HEK293 (cell line): ENCODE data around the gene PIGL.

Experiments
- CTCF ChIA-PET: fragments of 350-600 bp; formaldehyde crosslinking; extraction: SDS; loops from one replicate; lab custom pipeline; 2021; ENCODE audit warnings: antibody characterized with exemption; lab: Yijun Ruan, JAX
- POLR2A ChIA-PET: fragments of 300-600 bp; formaldehyde crosslinking; extraction: SDS; loops from one replicate; lab custom pipeline; 2020; ENCODE audit warnings: antibody characterized with exemption, inconsistent platforms; lab: Yijun Ruan, JAX
- H3K27ac ChIP-seq: fragments of 200-500 bp; sonication (Bioruptor generic); 2 replicates; pipeline ENCODE4 v1.5.1; 2014; ENCODE audit warnings: low read depth, low read length, control low read depth, inconsistent platforms; ENCODE audit errors: extremely low read depth
- H3K36me3 ChIP-seq, 2 experiments: fragments of 200-500 bp in 1 of 2; sonication (Bioruptor generic) in 1 of 2; 1 replicate in 1 of 2; 2 replicates in 1 of 2; pipeline ENCODE4 v1.5.1; 2014 to 2017; ENCODE audit warnings: inconsistent platforms in 2 of 2, low read length in 2 of 2; ENCODE audit not compliant: control insufficient read depth in 2 of 2, insufficient read depth in 1 of 2
- H3K4me1 ChIP-seq: fragments of 200-500 bp; sonication (Bioruptor generic); 2 replicates; pipeline ENCODE4 v1.5.1; 2014; ENCODE audit warnings: mild to moderate bottlenecking, low read length, inconsistent platforms; ENCODE audit not compliant: control insufficient read depth, insufficient read depth
- H3K4me3 ChIP-seq: 2 replicates; pipeline ENCODE4 v1.5.1; 2011; ENCODE audit warnings: low read depth, mild to moderate bottlenecking, control low read depth, low read length, moderate library complexity
- H3K9me3 ChIP-seq: fragments of 200-500 bp; sonication (Bioruptor generic); 2 replicates; pipeline ENCODE4 v1.5.1; 2014; ENCODE audit warnings: low read depth, low read length, inconsistent platforms; ENCODE audit not compliant: control insufficient read depth, insufficient read depth
- GLIS2 ChIP-seq: fragments of 450-650 bp; formaldehyde crosslinking; IDR thresholded peaks from 2 replicates; pipeline ENCODE4 v1.5.1; 2016; ENCODE audit warnings: missing biosample characterization, missing genetic modification characterization
- SP7 ChIP-seq: fragments of 450-650 bp; formaldehyde crosslinking; IDR thresholded peaks from 2 replicates; pipeline ENCODE4 v1.5.1; 2016; ENCODE audit warnings: missing biosample characterization, missing genetic modification characterization
- TCF7L2 ChIP-seq: IDR thresholded peaks from 2 replicates; pipeline ENCODE4 v1.6.1; 2011; ENCODE audit warnings: low read depth, mild to moderate bottlenecking, inconsistent platforms, low read length, moderate library complexity, borderline replicate concordance
- ZBTB1 ChIP-seq: fragments of 450-650 bp; formaldehyde crosslinking; IDR thresholded peaks from 2 replicates; pipeline ENCODE4 v1.5.1; 2016; ENCODE audit warnings: missing biosample characterization, missing genetic modification characterization
- ZFP3 ChIP-seq: fragments of 450-650 bp; formaldehyde crosslinking; IDR thresholded peaks from 2 replicates; pipeline ENCODE4 v1.5.1; 2016; ENCODE audit warnings: low read depth, missing biosample characterization, missing genetic modification characterization
- ZFP37 ChIP-seq: fragments of 450-650 bp; formaldehyde crosslinking; IDR thresholded peaks from 2 replicates; pipeline ENCODE4 v1.5.1; 2016; ENCODE audit warnings: missing biosample characterization, missing genetic modification characterization
- ZNF175 ChIP-seq: fragments of 450-650 bp; formaldehyde crosslinking; IDR thresholded peaks from 2 replicates; pipeline ENCODE4 v1.5.1; 2016; ENCODE audit warnings: missing biosample characterization, missing genetic modification characterization
- ZNF214 ChIP-seq: fragments of 450-650 bp; formaldehyde crosslinking; IDR thresholded peaks from 2 replicates; pipeline ENCODE4 v1.5.1; 2017; ENCODE audit warnings: missing biosample characterization, mild to moderate bottlenecking, missing genetic modification characterization, borderline replicate concordance
- ZNF302 ChIP-seq: fragments of 450-650 bp; formaldehyde crosslinking; IDR thresholded peaks from 2 replicates; pipeline ENCODE4 v1.5.1; 2016; ENCODE audit warnings: missing biosample characterization, missing genetic modification characterization, low read depth
- ZNF341 ChIP-seq: fragments of 450-650 bp; formaldehyde crosslinking; IDR thresholded peaks from 2 replicates; pipeline ENCODE4; 2016; ENCODE audit warnings: low read depth, missing biosample characterization, missing genetic modification characterization
- ZNF473 ChIP-seq: fragments of 450-650 bp; formaldehyde crosslinking; IDR thresholded peaks from 2 replicates; pipeline ENCODE4 v1.5.1; 2017; ENCODE audit warnings: missing biosample characterization, missing genetic modification characterization
- ZNF544 ChIP-seq: fragments of 450-650 bp; formaldehyde crosslinking; IDR thresholded peaks from 2 replicates; pipeline ENCODE4 v1.5.0; 2017; ENCODE audit warnings: missing biosample characterization, missing genetic modification characterization
- ZNF76 ChIP-seq: fragments of 450-650 bp; formaldehyde crosslinking; IDR thresholded peaks from 2 replicates; pipeline ENCODE4; 2016; ENCODE audit warnings: low read depth, missing biosample characterization, missing genetic modification characterization, borderline replicate concordance
- ZSCAN30 ChIP-seq: fragments of 450-650 bp; IDR thresholded peaks from 2 replicates; pipeline ENCODE4 v1.5.1; 2018; ENCODE audit warnings: missing biosample characterization, mild to moderate bottlenecking, missing genetic modification characterization, moderate library complexity
- TF ChIP-seq, protein P1 (sequence below): fragments of 450-650 bp; formaldehyde crosslinking; IDR thresholded peaks from 2 replicates; pipeline ENCODE4 v1.5.1; 2016; ENCODE audit warnings: missing biosample characterization, missing genetic modification characterization
- TF ChIP-seq, protein P2 (sequence below): fragments of 450-650 bp; IDR thresholded peaks from 2 replicates; pipeline ENCODE4 v1.5.1; 2018; ENCODE audit warnings: missing biosample characterization, missing genetic modification characterization
- TF ChIP-seq, protein P3 (sequence below): fragments of 450-650 bp; formaldehyde crosslinking; IDR thresholded peaks from 2 replicates; pipeline ENCODE4 v1.5.1; 2016; ENCODE audit warnings: missing biosample characterization, missing genetic modification characterization, borderline replicate concordance
- TF ChIP-seq, protein P4 (sequence below): fragments of 450-650 bp; formaldehyde crosslinking; IDR thresholded peaks from 2 replicates; pipeline ENCODE4 v1.5.1; 2016; ENCODE audit warnings: missing biosample characterization, missing genetic modification characterization

Gene PIGL

DNA sequence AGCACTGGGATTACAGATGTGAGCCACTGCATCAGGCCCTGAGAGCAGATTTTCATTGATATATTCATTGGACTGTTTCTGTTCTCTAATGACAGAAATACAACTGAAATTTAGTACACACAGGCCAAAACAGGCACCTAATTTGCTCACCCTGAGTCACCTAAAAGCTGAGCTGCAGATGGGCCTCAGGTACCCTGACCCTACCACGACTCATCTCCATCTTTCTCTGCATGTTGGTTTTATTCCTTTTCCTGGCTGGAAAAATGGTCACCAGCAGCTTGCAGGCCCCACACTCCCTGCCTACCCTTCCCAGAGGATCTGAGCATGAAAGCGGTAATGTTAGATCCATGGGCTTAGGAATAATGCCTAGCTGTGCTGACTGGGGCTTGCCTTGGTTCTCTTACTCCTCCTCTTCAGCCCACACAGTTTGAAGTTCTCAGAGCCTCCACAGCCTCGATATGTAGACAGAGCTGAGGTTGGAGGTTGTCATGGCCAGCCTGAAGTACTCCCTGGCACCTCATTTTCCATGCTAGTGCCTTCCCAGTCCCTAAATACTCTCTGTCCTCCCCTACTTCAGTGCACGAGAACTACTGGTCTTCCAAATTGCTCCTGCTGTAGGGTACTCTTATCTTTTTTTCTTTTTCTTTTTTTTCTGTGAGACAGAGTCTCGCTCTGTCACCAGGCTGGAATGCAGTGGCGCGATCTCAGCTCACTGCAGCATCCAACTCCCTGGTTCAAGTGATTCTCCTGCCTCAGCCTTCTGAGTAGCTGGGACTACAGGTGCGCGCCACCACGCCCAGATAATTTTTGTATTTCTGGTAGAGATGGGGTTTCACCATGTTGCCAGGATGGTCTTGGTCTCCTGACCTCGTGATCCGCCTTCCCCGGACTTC is 85.2 kb downstream of the PIGL start:
- Histone ChIP-seq H3K36me3 (peaks cover 5 to 16% of the 10 kb centered on the region in 2 experiments; a peak in 2 of 3 replicates), H3K4me3 (no peak overlapping the region), H3K4me1 (no peaks in the 10 kb centered on the region), H3K27ac (no peak overlapping the region), H3K9me3 (no peaks in the 10 kb centered on the region)
- TF ChIP-seq ZNF473 (tag by site-specific recombination) (no peak), GLIS2 (tag by site-specific recombination) (no peak), ZNF76 (tag by site-specific recombination) (no peak), TCF7L2 (no peak), ZNF302 (tag by site-specific recombination) (no peak), ZNF341 (tag by site-specific recombination) (no peak), ZBTB1 (tag by site-specific recombination) (no peak), ZSCAN30 (no peak), ZNF175 (tag by site-specific recombination) (no peak), ZNF544 (tag by site-specific recombination) (no peak), SP7 (tag by site-specific recombination) (no peak), ZFP37 (tag by site-specific recombination) (no peak), ZFP3 (no peak), ZNF214 (tag by site-specific recombination) (no peak)
- TF ChIP-seq, protein P1, sequence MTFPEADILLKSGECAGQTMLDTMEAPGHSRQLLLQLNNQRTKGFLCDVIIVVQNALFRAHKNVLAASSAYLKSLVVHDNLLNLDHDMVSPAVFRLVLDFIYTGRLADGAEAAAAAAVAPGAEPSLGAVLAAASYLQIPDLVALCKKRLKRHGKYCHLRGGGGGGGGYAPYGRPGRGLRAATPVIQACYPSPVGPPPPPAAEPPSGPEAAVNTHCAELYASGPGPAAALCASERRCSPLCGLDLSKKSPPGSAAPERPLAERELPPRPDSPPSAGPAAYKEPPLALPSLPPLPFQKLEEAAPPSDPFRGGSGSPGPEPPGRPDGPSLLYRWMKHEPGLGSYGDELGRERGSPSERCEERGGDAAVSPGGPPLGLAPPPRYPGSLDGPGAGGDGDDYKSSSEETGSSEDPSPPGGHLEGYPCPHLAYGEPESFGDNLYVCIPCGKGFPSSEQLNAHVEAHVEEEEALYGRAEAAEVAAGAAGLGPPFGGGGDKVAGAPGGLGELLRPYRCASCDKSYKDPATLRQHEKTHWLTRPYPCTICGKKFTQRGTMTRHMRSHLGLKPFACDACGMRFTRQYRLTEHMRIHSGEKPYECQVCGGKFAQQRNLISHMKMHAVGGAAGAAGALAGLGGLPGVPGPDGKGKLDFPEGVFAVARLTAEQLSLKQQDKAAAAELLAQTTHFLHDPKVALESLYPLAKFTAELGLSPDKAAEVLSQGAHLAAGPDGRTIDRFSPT (tag by site-specific recombination), result no peak
- TF ChIP-seq, protein P2, sequence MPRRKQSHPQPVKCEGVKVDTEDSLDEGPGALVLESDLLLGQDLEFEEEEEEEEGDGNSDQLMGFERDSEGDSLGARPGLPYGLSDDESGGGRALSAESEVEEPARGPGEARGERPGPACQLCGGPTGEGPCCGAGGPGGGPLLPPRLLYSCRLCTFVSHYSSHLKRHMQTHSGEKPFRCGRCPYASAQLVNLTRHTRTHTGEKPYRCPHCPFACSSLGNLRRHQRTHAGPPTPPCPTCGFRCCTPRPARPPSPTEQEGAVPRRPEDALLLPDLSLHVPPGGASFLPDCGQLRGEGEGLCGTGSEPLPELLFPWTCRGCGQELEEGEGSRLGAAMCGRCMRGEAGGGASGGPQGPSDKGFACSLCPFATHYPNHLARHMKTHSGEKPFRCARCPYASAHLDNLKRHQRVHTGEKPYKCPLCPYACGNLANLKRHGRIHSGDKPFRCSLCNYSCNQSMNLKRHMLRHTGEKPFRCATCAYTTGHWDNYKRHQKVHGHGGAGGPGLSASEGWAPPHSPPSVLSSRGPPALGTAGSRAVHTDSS (tag by site-specific recombination), result no peak
- TF ChIP-seq, protein P3, sequence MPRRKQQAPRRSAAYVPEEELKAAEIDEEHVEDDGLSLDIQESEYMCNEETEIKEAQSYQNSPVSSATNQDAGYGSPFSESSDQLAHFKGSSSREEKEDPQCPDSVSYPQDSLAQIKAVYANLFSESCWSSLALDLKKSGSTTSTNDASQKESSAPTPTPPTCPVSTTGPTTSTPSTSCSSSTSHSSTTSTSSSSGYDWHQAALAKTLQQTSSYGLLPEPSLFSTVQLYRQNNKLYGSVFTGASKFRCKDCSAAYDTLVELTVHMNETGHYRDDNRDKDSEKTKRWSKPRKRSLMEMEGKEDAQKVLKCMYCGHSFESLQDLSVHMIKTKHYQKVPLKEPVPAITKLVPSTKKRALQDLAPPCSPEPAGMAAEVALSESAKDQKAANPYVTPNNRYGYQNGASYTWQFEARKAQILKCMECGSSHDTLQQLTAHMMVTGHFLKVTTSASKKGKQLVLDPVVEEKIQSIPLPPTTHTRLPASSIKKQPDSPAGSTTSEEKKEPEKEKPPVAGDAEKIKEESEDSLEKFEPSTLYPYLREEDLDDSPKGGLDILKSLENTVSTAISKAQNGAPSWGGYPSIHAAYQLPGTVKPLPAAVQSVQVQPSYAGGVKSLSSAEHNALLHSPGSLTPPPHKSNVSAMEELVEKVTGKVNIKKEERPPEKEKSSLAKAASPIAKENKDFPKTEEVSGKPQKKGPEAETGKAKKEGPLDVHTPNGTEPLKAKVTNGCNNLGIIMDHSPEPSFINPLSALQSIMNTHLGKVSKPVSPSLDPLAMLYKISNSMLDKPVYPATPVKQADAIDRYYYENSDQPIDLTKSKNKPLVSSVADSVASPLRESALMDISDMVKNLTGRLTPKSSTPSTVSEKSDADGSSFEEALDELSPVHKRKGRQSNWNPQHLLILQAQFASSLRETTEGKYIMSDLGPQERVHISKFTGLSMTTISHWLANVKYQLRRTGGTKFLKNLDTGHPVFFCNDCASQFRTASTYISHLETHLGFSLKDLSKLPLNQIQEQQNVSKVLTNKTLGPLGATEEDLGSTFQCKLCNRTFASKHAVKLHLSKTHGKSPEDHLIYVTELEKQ, result no peak
- TF ChIP-seq, protein P4, sequence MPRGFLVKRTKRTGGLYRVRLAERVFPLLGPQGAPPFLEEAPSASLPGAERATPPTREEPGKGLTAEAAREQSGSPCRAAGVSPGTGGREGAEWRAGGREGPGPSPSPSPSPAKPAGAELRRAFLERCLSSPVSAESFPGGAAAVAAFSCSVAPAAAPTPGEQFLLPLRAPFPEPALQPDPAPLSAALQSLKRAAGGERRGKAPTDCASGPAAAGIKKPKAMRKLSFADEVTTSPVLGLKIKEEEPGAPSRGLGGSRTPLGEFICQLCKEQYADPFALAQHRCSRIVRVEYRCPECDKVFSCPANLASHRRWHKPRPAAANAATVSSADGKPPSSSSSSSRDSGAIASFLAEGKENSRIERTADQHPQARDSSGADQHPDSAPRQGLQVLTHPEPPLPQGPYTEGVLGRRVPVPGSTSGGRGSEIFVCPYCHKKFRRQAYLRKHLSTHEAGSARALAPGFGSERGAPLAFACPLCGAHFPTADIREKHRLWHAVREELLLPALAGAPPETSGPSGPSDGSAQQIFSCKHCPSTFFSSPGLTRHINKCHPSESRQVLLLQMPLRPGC (tag by site-specific recombination), result no peak
- ChIA-PET POLR2A (no interaction called here), CTCF (interaction anchor here (0.6 to 1.2 kb wide), 2 partner anchors 84 to 180 kb away, joined by 3 to 4 read pairs; no protein-coding TSS in a partner anchor)
